Hepatocyte (in vitro differentiated cells): ENCODE measurements around the gene DIPK1B. TPM values are rescaled to one million over a fixed set of nuclear protein-coding genes. Genes with fewer than 3 reads are reported as not detected.
"Not testable (repeated sequence)": the region's sequence is repeated elsewhere in the genome, so short reads cannot be mapped to it uniquely, and the experiment has no call there.

Source experiments
- DNase-seq: peaks from one replicate; pipeline ENCODE4 v3.0.0-alpha.2; 2016; ENCODE audit warnings: low spot score
- H2AFZ ChIP-seq: fragments of 200-600 bp; sonication (generic); 2 replicates; pipeline ENCODE4 v1.6.0; 2016; ENCODE audit warnings: antibody characterized with exemption, mild to moderate bottlenecking
- H3K27ac ChIP-seq: fragments of 200-600 bp; sonication (generic); 2 replicates; pipeline ENCODE4 v1.5.1; 2016; ENCODE audit warnings: mild to moderate bottlenecking
- H3K27me3 ChIP-seq: fragments of 200-600 bp; sonication (generic); 2 replicates; pipeline ENCODE4 v1.6.1; 2016
- H3K36me3 ChIP-seq: fragments of 200-600 bp; sonication (generic); replicated peaks from 2 replicates; pipeline ENCODE4 v1.5.1; 2016; ENCODE audit warnings: low read depth; ENCODE audit not compliant: insufficient read depth
- H3K4me1 ChIP-seq: fragments of 200-600 bp; sonication (generic); 2 replicates; pipeline ENCODE4 v1.5.1; 2016; ENCODE audit warnings: mild to moderate bottlenecking, moderate library complexity; ENCODE audit not compliant: insufficient read depth
- H3K4me2 ChIP-seq: fragments of 200-600 bp; sonication (generic); 2 replicates; pipeline ENCODE4 v1.6.0; 2016
- H3K4me3 ChIP-seq: fragments of 200-600 bp; sonication (generic); 2 replicates; pipeline ENCODE4 v1.5.1; 2016; ENCODE audit warnings: mild to moderate bottlenecking
- H3K79me2 ChIP-seq: fragments of 200-600 bp; sonication (generic); 2 replicates; pipeline ENCODE4 v1.6.0; 2017; ENCODE audit warnings: mild to moderate bottlenecking
- H3K9me2 ChIP-seq: fragments of 200-600 bp; sonication (generic); replicated peaks from 2 replicates; pipeline ENCODE4 v1.6.0; 2017; ENCODE audit warnings: mild to moderate bottlenecking; ENCODE audit not compliant: insufficient read depth
- H3K9me3 ChIP-seq: fragments of 200-600 bp; sonication (generic); 2 replicates; pipeline ENCODE4 v1.5.1; 2016; ENCODE audit warnings: low read depth, mild to moderate bottlenecking
- H4K20me1 ChIP-seq: fragments of 200-600 bp; sonication (generic); 2 replicates; pipeline ENCODE4 v1.6.0; 2016; ENCODE audit warnings: mild to moderate bottlenecking; ENCODE audit not compliant: insufficient read depth, poor library complexity, severe bottlenecking
- EZH2 ChIP-seq: fragments of 200-600 bp; sonication (generic); IDR thresholded peaks from 2 replicates; pipeline ENCODE4 v1.6.1; 2016; ENCODE audit warnings: antibody characterized with exemption, mild to moderate bottlenecking, borderline replicate concordance
- EZH2phosphoT487 ChIP-seq: fragments of 200-600 bp; sonication (generic); IDR thresholded peaks from one replicate; pipeline ENCODE4 v1.6.1; 2018; ENCODE audit warnings: antibody characterized with exemption, mild to moderate bottlenecking, low read depth, moderate library complexity; ENCODE audit not compliant: unreplicated experiment, severe bottlenecking
- WGBS: methylation state at CpG from one replicate; pipeline ENCODE4 v1.1.6; 2016; ENCODE audit warnings: low lambda C conversion rate; ENCODE audit errors: missing lambda C conversion rate; 5-methylcytosine and 5-hydroxymethylcytosine counted together
- polyA plus RNA-seq: library from polyadenylated mRNA; unstranded; fragments of >200 nt; fragmentation: Nextera tagmentation; extraction: Ambion mirVana; gene quantifications from 2 replicates; pipeline ENCODE4 v1.2.1, GENCODE V29; 2016
- total RNA-seq: library from RNA; depleted of rRNA; stranded (reverse); fragments of >200 nt; gene quantifications from 2 replicates; pipeline ENCODE4 v1.2.3, GENCODE V29; 2014
- TF ChIP-seq, protein P1 (sequence below): fragments of 200-600 bp; sonication (generic); IDR thresholded peaks from 2 replicates; pipeline ENCODE4 v1.5.1; 2016; ENCODE audit warnings: antibody characterized with exemption, mild to moderate bottlenecking; ENCODE audit not compliant: poor library complexity

DIPK1B gene
- total and polyA plus RNA-seq, 2 experiments from 2014 or later, result 33.3 to 39.4 TPM

DNA sequence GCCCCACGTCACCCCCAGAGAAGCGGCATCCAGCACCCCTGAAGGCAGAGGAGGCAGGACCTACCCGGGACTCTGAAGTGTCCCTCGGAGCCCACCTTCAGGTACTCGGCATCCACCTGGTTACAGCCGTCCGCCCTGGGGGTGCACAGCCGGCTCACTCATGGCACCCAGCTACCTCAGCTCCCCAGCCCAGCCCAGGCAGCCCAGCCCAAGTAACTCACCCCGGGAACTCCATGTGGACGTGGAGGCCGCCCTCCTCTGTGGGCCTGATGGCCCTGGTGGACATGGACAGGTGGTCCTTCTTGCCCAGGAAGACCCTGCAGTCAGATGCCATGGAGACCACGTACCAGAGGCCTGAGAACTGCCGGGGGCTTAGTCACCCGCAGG is 51.3 kb downstream of the DIPK1B start:
- no peaks in the 10 kb centered on the region for H3K9me2 ChIP-seq
- H3K4me1 ChIP-seq, result no peaks in the 10 kb centered on the region
- no peaks in the 10 kb centered on the region for H4K20me1 ChIP-seq
- no peak overlapping the region for H2AFZ ChIP-seq
- no peak overlapping the region for H3K4me2 ChIP-seq
- no peak for DNase-seq
- H3K36me3 ChIP-seq, result no peaks in the 10 kb centered on the region
- H3K79me2 ChIP-seq, result no peaks in the 10 kb centered on the region
- H3K4me3 ChIP-seq, result no peak overlapping the region
- H3K27me3 ChIP-seq, result no peaks in the 10 kb centered on the region
- TF ChIP-seq EZH2phosphoT487 (no peak), EZH2 (no peak)
- TF ChIP-seq, protein P1, sequence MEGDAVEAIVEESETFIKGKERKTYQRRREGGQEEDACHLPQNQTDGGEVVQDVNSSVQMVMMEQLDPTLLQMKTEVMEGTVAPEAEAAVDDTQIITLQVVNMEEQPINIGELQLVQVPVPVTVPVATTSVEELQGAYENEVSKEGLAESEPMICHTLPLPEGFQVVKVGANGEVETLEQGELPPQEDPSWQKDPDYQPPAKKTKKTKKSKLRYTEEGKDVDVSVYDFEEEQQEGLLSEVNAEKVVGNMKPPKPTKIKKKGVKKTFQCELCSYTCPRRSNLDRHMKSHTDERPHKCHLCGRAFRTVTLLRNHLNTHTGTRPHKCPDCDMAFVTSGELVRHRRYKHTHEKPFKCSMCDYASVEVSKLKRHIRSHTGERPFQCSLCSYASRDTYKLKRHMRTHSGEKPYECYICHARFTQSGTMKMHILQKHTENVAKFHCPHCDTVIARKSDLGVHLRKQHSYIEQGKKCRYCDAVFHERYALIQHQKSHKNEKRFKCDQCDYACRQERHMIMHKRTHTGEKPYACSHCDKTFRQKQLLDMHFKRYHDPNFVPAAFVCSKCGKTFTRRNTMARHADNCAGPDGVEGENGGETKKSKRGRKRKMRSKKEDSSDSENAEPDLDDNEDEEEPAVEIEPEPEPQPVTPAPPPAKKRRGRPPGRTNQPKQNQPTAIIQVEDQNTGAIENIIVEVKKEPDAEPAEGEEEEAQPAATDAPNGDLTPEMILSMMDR, result no peak
- WGBS, result 94% methylated on average over 14 of the region's 14 CpGs
- no peak overlapping the region for H3K27ac ChIP-seq
- H3K9me3 ChIP-seq, result no peaks in the 10 kb centered on the region

DNA sequence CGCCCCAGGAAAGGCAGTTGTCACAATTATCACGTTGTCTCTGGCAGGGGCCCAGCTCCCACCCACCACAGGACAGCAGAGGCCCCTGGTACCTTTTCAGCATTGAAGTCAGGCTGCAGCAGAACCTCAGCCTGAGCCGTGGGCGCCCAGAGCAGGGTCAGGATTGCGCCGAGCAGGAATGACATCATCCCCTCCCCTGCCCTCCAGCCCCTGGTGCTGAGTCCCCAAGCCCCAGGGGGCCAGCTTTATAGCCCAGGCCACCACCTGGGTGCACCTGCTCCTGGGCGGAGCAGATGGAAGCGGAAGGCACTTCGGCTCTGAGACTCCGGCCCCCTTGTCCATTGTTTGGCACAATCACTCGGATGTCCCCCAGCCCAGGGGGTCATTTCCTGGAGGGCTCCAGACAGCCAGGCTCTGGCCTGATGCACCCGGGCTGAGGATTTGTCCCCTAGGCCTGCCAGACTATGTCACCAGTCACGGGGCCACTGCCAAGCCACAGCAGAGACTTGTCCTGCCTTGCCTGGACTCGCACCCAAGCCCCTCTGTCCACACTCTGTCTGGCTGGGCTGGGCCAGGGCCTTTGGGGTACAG is 52.0 kb downstream of the DIPK1B start, which contains the start of gene LCN15:
Gene LCN15, minus strand, starts transcription at position 218 of the 591 bp plus-strand sequence. Its CDS starts 30 bp downstream, at position 188.
- Histone ChIP-seq H3K27ac (no peak within 1 kb of the TSS), H4K20me1 (no peaks in the 10 kb centered on the region), H2AFZ (no peak within 1 kb of the TSS), H3K9me3 (no peaks in the 10 kb centered on the region), H3K79me2 (no peaks in the 10 kb centered on the region), H3K4me1 (no peaks in the 10 kb centered on the region), H3K36me3 (no peaks in the 10 kb centered on the region), H3K27me3 (no peaks in the 10 kb centered on the region), H3K4me3 (no peak within 1 kb of the TSS), H3K9me2 (no peaks in the 10 kb centered on the region), H3K4me2 (no peak within 1 kb of the TSS)
- WGBS, result 93% methylated on average over 14 of the region's 14 CpGs
- DNase-seq, result no peak
- TF ChIP-seq EZH2phosphoT487 (no peak), EZH2 (no peak)
- TF ChIP-seq, protein P1, result no peak

DNA sequence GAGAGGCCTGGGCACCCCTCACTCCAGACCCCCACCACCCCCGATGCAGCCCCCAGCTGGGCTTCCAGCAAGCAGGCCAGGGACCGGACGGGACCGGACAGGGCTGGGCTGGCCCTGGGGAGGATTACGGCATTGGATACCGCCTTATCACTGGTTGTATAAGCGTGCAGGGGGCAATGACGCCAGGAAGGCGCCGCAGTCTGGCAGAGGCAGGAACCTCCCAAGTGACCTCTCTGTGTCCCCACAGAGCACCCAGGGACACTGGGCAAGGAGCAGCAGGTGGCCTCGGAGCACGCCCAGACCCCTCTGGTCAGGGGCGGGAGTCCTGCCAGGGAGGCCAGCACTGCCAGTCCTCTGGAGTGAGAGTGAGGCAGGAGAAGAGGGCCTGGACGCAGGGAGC is 52.7 kb downstream of the DIPK1B start:
- no peak overlapping the region for H3K4me3 ChIP-seq
- WGBS, result 92% methylated on average over 14 of the region's 14 CpGs
- no peaks in the 10 kb centered on the region for H3K36me3 ChIP-seq
- no peaks in the 10 kb centered on the region for H3K79me2 ChIP-seq
- H4K20me1 ChIP-seq, result no peaks in the 10 kb centered on the region
- no peaks in the 10 kb centered on the region for H3K9me2 ChIP-seq
- H3K4me1 ChIP-seq, result no peaks in the 10 kb centered on the region
- no peak overlapping the region for H3K4me2 ChIP-seq
- H3K9me3 ChIP-seq, result no peaks in the 10 kb centered on the region
- no peaks in the 10 kb centered on the region for H3K27me3 ChIP-seq
- H2AFZ ChIP-seq, result no peak overlapping the region
- TF ChIP-seq, protein P1, result no peak
- no peak for TF ChIP-seq EZH2
- no peak overlapping the region for H3K27ac ChIP-seq
- no peak for DNase-seq

DNA sequence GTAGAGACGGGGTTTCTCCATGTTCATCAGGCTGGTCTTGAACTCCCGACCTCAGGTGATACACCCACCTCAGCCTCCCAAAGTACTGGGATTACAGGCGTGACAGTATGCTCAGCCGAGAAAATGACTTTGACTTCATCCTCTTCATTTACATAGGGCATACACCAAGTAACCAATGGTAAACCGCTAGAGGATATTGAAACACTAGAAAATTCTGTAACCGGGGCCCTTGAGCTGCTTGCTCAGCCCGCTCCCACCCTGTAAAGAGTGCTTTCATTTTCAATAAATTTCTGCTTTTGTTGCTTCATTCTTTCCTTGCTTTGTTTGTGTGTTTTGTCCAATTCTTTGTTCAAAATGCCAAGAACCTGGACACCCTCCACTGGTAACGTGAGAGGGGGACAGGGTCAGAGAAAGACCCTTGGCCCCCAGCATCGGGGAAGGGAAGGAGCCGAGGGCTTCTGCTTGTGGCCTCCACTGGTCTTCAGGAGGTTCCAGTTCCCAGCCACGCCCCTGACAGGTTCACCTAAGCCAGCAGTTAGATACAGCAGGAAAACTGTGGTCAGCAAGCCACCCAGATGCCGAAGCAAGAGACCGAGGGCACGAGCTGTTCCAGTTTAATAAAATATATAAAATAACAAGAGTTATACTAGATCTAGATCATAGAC is 53.5 kb downstream of the DIPK1B start:
- H3K4me3 ChIP-seq, H3K4me1 ChIP-seq, H3K27me3 ChIP-seq, H3K9me2 ChIP-seq, H2AFZ ChIP-seq, H3K27ac ChIP-seq, DNase-seq, H3K4me2 ChIP-seq, H4K20me1 ChIP-seq, H3K36me3 ChIP-seq, H3K9me3 ChIP-seq, H3K79me2 ChIP-seq: not testable (repeated sequence)
- 81% methylated on average over 14 of the region's 14 CpGs for WGBS
